Neural crest cell (in vitro differentiated cells): ENCODE measurements around the gene DMXL1. TPM values are rescaled to one million over a fixed set of nuclear protein-coding genes. Genes with fewer than 3 reads are reported as not detected.

Source experiments
- DNase-seq: peaks from one replicate; pipeline ENCODE4 v3.0.0; 2021; ENCODE audit warnings: low read depth, mixed read lengths, low spot score
- H3K27ac Mint-ChIP-seq: one replicate; pipeline ENCODE4 v1.8.0; 2021; ENCODE audit warnings: mild to moderate bottlenecking, mixed read lengths; ENCODE audit not compliant: unreplicated experiment
- H3K27me3 Mint-ChIP-seq: 2 replicates; pipeline ENCODE4 v1.8.0; 2021; ENCODE audit warnings: low read depth, mild to moderate bottlenecking, mixed read lengths
- H3K36me3 Mint-ChIP-seq: 2 replicates; pipeline ENCODE4 v1.8.0; 2021; ENCODE audit warnings: low read depth, mild to moderate bottlenecking, mixed read lengths
- H3K4me1 Mint-ChIP-seq: 2 replicates; pipeline ENCODE4 v1.8.0; 2021; ENCODE audit warnings: mixed read lengths
- H3K4me3 Mint-ChIP-seq: one replicate; pipeline ENCODE4 v1.8.0; 2021; ENCODE audit warnings: mild to moderate bottlenecking, mixed read lengths
- H3K9me3 Mint-ChIP-seq: 2 replicates; pipeline ENCODE4 v1.8.0; 2021; ENCODE audit warnings: mixed read lengths
- microRNA-seq: library from miRNA; unstranded; fragments of <30 nt; microRNA quantifications from one replicate; pipeline ENCODE4, GENCODE V29; 2020
- total RNA-seq: library from RNA; stranded (reverse); gene quantifications from 2 replicates; pipeline ENCODE4 v1.2.1, GENCODE V29; 2021
- TF ChIP-seq, protein P1 (sequence below): fragments of 200-600 bp; sonication (generic); conservative IDR thresholded peaks from 2 replicates; pipeline ENCODE4 v1.5.0; 2021; ENCODE audit warnings: antibody characterized with exemption, mild to moderate bottlenecking

DMXL1 gene
- total RNA-seq, 1 donor from 2014 or later, result 24.1 TPM

DNA sequence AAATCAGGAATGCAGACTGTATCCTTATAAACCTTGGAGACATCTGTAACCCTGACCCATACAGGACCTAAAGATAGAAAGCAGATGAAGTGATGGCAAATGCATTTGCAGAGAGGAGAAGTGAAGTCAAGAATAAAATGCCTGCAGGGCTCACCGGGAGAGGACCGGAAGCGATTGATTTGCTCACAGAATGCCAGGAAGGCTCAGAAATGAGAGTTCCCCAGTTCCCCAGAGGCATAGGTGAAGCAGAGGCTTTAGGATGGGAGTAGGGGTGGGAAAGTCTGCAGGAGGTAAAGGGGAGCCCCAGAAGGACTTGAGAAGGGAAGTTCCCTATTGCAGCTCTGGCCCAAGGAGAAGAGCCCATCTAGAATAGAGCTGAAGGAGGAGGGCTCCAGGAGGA lies 221.0 kb downstream of the DMXL1 start:
- no peak for DNase-seq
- no peak overlapping the region for H3K4me3 Mint-ChIP-seq
- no peaks in the 10 kb centered on the region for H3K9me3 Mint-ChIP-seq
- peaks cover 21% of the 10 kb centered on the region for H3K4me1 Mint-ChIP-seq
- H3K36me3 Mint-ChIP-seq, result peaks cover 5% of the 10 kb centered on the region
- TF ChIP-seq, protein P1, sequence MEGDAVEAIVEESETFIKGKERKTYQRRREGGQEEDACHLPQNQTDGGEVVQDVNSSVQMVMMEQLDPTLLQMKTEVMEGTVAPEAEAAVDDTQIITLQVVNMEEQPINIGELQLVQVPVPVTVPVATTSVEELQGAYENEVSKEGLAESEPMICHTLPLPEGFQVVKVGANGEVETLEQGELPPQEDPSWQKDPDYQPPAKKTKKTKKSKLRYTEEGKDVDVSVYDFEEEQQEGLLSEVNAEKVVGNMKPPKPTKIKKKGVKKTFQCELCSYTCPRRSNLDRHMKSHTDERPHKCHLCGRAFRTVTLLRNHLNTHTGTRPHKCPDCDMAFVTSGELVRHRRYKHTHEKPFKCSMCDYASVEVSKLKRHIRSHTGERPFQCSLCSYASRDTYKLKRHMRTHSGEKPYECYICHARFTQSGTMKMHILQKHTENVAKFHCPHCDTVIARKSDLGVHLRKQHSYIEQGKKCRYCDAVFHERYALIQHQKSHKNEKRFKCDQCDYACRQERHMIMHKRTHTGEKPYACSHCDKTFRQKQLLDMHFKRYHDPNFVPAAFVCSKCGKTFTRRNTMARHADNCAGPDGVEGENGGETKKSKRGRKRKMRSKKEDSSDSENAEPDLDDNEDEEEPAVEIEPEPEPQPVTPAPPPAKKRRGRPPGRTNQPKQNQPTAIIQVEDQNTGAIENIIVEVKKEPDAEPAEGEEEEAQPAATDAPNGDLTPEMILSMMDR, result no peak
- H3K27ac Mint-ChIP-seq, result no peak overlapping the region
- no peaks in the 10 kb centered on the region for H3K27me3 Mint-ChIP-seq

DNA sequence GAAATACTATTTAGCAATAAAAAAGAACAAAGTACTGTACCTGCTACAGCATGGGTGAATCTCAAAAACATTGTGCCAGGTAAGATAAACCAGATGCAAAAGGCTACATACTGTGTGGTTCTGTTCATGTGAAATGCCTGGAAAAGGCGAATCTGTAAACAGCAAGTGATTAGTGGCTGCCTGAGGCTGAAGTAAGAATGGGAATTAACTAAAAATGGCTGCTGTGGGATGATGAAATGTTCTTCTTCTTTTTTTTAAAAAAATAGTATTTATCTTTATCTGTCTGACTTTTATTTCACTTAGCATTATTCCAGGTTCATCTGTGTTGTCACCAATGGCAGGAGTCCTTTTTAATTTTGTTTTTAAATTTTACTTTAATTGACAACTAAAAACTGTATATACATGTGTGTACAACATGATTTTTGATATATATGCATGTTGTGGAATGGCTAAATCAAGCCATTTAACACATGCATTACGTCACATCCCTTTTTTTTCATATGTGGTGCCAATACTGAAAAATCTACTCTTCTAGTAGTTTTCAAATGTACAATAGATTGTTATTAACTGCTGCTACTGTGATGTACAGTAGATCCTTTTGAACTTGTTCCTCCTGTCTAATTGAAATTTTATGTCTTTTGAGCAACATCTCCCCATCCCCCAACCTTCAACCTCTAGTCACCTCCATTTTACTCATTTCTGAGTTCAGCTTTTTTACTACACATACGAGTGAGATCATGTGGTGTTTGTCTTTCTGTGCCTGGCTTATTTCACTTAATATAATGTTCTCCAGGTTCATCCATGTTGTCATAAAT lies 222.0 kb downstream of the DMXL1 start:
- Mint-ChIP-seq H3K4me1 (peaks cover 21% of the 10 kb centered on the region), H3K27ac (no peak overlapping the region), H3K36me3 (peaks cover 5% of the 10 kb centered on the region), H3K27me3 (no peaks in the 10 kb centered on the region), H3K4me3 (no peak overlapping the region), H3K9me3 (no peaks in the 10 kb centered on the region)
- TF ChIP-seq, protein P1, result no peak
- DNase-seq, result no peak

DNA sequence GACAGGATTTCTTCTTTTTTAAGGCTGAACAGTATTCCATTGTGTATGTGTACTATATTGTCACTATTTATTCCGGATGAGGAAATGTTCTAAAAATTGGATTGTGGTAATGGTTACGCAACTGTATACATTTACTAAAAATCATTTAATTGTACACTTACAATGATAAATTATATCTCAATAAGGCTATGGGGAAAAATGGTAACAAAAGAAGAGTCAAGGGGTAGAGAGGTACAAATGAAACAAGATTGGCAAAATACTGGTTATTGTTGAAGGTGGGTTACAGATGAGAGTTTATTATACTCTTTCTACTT lies 222.6 kb downstream of the DMXL1 start:
- no peak overlapping the region for H3K27ac Mint-ChIP-seq
- no peak overlapping the region for H3K4me3 Mint-ChIP-seq
- H3K27me3 Mint-ChIP-seq, result no peaks in the 10 kb centered on the region
- peaks cover 5% of the 10 kb centered on the region for H3K36me3 Mint-ChIP-seq
- peaks cover 21% of the 10 kb centered on the region for H3K4me1 Mint-ChIP-seq
- no peak for DNase-seq
- H3K9me3 Mint-ChIP-seq, result no peaks in the 10 kb centered on the region
- TF ChIP-seq, protein P1, result no peak

Small RNAs within 50 kb of the gene (microRNA-seq; reads per million reads assigned to microRNA genes)
- not detected for gene MIR5706

Other genes with a start within 250 kb of the DMXL1 start
- 4.6 and 5.1 TPM in 2 replicates for gene DTWD2, start 82.5 kb upstream of the DMXL1 start, total RNA-seq